Ovary (tissue), 3 donors: ENCODE measurements around the gene NVL.

Experiments
- CTCF ChIP-seq, 3 donors: fragments of 450-650 bp in 2 of 3; fragments of 200-600 bp in 1 of 3; IDR thresholded peaks; one replicate each; pipeline versions ENCODE4 v1.5.1 to v1.8.0; 2016 to 2022; ENCODE audit warnings: antibody characterized with exemption in 3 of 3, mild to moderate bottlenecking in 1 of 3
- POLR2A ChIP-seq: fragments of 450-650 bp; IDR thresholded peaks from one replicate; pipeline ENCODE4 v1.6.1; 2017; ENCODE audit warnings: antibody characterized with exemption, mild to moderate bottlenecking, moderate library complexity
- donor health status: DM: no; HTN: no; CAD: no.

GRCh38 chr1:224189561-224189960, 140.4 kb downstream of the NVL start:
- TF ChIP-seq CTCF (IDR thresholded peaks at IDR 0.05) (no peak), POLR2A (no peak)
